NCI-H446 treated with DMSO at 0.1 percent for 48 hours (cell line): Measurements from ENCODE around the gene MDM2.

ENCODE experiments used
- DNase-seq: peaks from one replicate; lab custom pipeline; 2025; lab: John Stamatoyannopoulos, UW

MDM2 gene

GRCh38 chr12:68851592-68852306 lies 43.8 kb downstream of the MDM2 start:
- DNase-seq = no peak

GRCh38 chr12:68853396-68854077 lies 45.6 kb downstream of the MDM2 start:
- DNase-seq = no peak

- no peak for DNase-seq
These were observed 46.1 kb downstream of the MDM2 start for GRCh38 chr12:68854078-68854468.

GRCh38 chr12:68854554-68854953 lies 46.6 kb downstream of the MDM2 start:
- no peak for DNase-seq

- no peak for DNase-seq
These were observed 47.1 kb downstream of the MDM2 start for GRCh38 chr12:68855111-68855510.

GRCh38 chr12:68855771-68856170 lies 47.8 kb downstream of the MDM2 start:
- no peak for DNase-seq

GRCh38 chr12:68856510-68856909 lies 48.5 kb downstream of the MDM2 start:
- DNase-seq = peak; percentile 82

- DNase-seq = no peak
These were observed 53.9 kb downstream of the MDM2 start for GRCh38 chr12:68861890-68862289.

- no peak for DNase-seq
These were observed 55.3 kb downstream of the MDM2 start for GRCh38 chr12:68863109-68863770.

- peak; percentile 17 for DNase-seq
These were observed 56.0 kb downstream of the MDM2 start for GRCh38 chr12:68863886-68864454.

- DNase-seq = no peak
These were observed 56.6 kb downstream of the MDM2 start for GRCh38 chr12:68864604-68865003.

- DNase-seq = no peak
These were observed 57.6 kb downstream of the MDM2 start for GRCh38 chr12:68865399-68866164.

GRCh38 chr12:68866950-68867349 lies 59.0 kb downstream of the MDM2 start:
- no peak for DNase-seq

GRCh38 chr12:68867606-68868005 lies 59.6 kb downstream of the MDM2 start:
- DNase-seq = no peak

GRCh38 chr12:68868043-68868790 lies 60.2 kb downstream of the MDM2 start:
- DNase-seq = no peak

- no peak for DNase-seq
These were observed 62.0 kb downstream of the MDM2 start for GRCh38 chr12:68870011-68870410.

GRCh38 chr12:68870443-68870842 lies 62.5 kb downstream of the MDM2 start:
- DNase-seq = no peak

- DNase-seq = no peak
These were observed 63.4 kb downstream of the MDM2 start for GRCh38 chr12:68871396-68871795.

GRCh38 chr12:68871921-68872320 lies 63.9 kb downstream of the MDM2 start:
- no peak for DNase-seq

- DNase-seq = no peak
These were observed 65.3 kb downstream of the MDM2 start for GRCh38 chr12:68873316-68873715.

GRCh38 chr12:68876461-68876860 lies 68.5 kb downstream of the MDM2 start:
- no peak for DNase-seq
